ENCODE measurements around the gene PADI4.

The PADI4 gene

GRCh38 chr1:17282836-17283235 is 25.2 kb upstream of the PADI4 start:
- DNase-seq (ENCODE audit: low read depth, low spot score) = no peak

GRCh38 chr1:17286646-17287045 is 21.4 kb upstream of the PADI4 start:
- DNase-seq (ENCODE audit: low read depth, low spot score) = no peak

DNA sequence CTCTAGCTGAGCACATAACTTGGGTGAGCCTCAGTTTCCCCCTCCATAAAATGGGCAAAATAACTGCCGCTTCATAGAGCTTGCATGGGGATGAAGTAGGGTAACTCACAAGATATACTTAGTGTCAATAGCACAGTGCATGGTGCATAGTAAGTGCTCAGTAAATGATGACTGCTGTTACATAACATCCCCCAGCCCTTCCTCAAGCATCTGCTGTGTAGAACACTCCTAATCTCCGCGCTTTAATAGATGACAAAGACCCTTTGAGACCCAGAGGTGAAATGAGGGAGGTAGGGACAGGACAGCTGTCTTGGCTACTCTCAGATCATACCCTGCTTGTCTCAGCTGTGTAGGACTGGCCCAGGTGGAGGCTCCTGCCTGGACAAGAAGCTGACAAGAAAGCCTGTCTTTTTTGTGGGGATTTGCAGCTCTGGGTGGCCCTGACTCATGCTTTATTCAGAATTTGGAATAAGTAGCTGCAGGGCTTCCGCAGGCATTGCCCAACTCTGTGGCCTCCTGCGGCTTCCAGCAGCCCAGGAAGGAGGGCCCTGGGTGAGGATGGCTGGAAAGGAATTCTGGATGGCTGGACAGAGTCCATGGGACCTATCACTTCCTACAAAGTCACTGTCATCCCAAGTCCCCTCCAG is 20.7 kb upstream of the PADI4 start:
- no peak for DNase-seq (ENCODE audit: low read depth, low spot score)

GRCh38 chr1:17289721-17290120 is 18.3 kb upstream of the PADI4 start:
- DNase-seq (ENCODE audit: low read depth, low spot score) = no peak

- DNase-seq (ENCODE audit: low read depth, low spot score) = no peak
Observed at GRCh38 chr1:17290553-17290952, 17.4 kb upstream of the PADI4 start.

DNA sequence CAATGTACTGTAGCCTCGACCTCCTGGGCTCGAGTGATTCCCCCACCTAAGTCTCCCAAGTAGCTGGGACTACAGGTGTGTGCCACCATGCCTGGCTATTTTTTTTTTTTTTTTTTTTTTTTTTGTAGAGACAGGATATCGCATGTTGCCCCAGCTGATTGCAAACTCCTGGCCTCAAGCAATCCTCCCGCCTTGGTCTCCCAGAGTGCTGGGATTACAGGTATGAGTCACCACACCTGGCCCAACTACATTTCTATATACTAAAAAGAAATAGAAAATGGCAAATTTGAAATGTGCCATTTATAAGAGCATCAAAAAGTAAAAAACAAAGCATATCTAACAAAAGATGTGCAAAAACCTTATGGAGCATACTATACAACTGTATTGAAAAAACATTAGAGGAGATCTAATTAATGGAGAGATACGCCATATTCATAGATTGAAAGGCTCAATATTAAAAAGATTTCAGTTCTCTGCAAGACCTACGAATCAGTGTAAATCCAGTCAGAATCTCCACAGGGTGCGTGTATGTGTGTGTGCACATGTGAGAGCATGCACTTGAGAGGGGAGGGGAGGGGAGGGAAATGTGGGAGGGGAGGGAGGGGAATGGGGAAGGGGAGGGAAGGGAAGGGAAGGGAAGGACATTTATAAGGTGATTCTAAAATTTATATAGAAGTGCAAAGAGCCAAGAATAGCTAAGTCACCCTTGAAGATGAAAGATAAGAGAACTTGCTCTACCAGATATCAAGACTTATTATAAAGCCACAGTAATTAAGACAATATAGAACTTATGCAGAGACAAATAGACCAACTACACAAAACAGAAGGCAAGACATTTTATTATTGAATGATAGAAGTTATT is 15.5 kb upstream of the PADI4 start:
- DNase-seq (ENCODE audit: low read depth, low spot score) = no peak

DNA sequence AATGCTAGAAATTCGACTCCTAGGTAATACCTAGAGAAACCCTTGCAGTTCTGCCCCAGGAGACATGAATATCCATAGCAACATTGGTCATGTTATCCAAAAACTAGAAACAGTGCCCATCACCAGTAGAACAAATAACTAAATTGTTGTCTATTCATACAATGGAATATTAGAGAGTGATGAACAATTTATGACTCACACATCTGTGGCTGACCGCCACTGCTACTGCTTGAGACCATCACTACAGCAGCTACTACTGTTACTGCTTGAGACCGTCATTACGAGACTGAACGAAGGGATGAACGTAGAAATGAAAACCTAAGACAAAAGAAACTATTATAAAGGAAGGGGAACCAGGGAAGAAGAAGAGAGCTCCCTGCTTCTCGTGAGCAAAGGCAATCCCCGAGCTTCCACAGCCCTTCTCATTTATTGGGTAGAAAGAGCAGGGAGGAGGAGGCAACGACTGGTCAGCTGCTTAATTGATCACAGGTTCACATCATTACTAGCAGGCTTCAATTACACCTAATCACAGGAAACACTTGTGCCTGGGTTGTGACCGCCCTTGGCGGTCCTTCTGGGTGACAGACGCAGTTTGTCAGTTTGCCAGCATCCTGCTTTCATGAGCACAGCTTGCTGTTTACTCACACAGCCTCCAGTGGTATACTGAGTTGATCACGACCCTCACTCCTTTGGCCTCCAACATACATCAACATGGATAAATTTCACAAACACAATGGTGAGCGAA is 14.1 kb upstream of the PADI4 start:
- no peak for DNase-seq (ENCODE audit: low read depth, low spot score)

- no peak for DNase-seq (ENCODE audit: low read depth, low spot score)
Observed at GRCh38 chr1:17295292-17295691, 12.7 kb upstream of the PADI4 start.

GRCh38 chr1:17296086-17296485 is 11.9 kb upstream of the PADI4 start:
- DNase-seq (ENCODE audit: low read depth, low spot score) = no peak

GRCh38 chr1:17297991-17298390 is 10.0 kb upstream of the PADI4 start:
- DNase-seq (ENCODE audit: low read depth, low spot score) = no peak

- no peak for DNase-seq (ENCODE audit: low read depth, low spot score)
Observed at GRCh38 chr1:17301767-17302166, 6.2 kb upstream of the PADI4 start.

DNA sequence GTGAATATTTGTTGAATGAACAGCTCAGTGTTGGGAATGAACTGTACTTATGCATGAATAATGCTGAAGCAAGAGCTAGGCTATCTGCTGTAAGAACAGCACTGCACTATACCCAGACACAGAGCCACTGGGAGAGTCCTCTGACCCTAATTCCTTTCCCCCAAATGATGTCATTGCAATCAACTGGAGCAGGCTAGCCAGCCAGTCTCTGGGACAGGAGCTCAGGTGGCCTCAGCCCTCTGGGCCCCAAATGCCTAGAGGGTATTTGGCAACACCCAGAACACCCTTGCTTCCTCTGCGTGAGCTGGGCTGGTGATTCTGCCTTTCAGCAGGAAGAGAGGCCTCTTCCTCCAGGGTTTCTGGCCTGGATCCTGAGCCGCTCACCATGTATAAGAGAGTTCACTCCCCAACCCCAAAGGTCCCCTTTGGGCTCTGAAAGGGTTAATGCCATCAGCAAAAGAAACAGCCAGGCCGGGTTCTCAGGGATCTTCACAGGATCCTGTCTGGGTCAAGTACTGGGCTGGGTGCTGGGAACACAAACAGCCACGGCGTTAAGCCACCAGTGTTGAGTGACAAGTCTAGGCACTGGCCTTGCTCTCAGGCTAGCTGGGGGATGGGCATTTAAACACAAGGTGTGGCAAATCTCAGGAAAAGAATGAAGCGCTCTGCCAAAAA is 3.7 kb upstream of the PADI4 start:
- no peak for DNase-seq (ENCODE audit: low read depth, low spot score)

GRCh38 chr1:17304826-17305175 is 3.2 kb upstream of the PADI4 start:
- no peak for DNase-seq (ENCODE audit: low read depth, low spot score)

DNA sequence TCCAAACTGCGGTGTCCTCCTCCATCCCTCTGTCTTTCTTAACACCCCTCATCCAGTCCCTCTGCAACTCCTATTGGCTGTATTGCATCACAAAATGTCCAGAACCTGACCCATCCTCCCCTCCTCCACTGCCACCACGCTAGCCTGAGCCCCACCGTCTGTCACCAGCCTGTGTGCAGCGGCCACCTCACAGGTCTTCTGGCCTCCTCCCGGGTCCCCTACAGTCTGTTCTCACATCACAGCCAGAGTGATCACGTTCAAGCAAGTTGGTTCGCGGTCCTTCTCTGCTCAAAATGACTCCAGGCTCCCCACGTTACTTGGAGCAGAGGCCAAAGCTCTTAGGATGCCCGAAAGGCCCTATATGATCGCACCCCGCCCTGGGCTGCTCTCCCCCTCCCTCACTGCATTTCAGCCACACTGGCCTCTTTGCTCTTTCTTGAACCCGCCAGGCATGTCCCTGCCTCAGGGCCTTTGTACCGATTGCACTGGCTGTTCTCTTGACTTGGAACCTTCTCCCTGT is 2.4 kb upstream of the PADI4 start:
- no peak for DNase-seq (ENCODE audit: low read depth, low spot score)

- no peak for DNase-seq (ENCODE audit: low read depth, low spot score)
Observed at GRCh38 chr1:17306407-17306806, 1.6 kb upstream of the PADI4 start.

DNA sequence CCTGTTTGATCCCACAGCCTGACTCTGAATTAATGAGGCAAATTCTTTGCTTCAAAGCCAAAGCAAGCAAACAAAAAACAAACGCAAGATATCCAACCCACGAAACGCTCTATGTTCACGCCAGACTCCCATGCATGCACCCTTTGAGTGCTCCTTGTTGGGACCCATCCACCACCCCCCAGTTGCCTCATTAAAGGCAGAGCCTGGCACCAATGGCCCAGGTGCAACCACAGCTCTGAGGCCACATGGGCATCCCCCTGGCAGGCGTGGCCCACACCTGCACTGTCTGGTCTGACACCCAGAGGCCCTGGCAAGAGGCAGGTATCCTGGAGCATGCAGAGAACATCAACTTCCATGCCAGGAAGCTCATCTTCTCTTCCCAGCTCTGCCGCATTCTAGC is 1.1 kb upstream of the PADI4 start:
- no peak for DNase-seq (ENCODE audit: low read depth, low spot score)

DNA sequence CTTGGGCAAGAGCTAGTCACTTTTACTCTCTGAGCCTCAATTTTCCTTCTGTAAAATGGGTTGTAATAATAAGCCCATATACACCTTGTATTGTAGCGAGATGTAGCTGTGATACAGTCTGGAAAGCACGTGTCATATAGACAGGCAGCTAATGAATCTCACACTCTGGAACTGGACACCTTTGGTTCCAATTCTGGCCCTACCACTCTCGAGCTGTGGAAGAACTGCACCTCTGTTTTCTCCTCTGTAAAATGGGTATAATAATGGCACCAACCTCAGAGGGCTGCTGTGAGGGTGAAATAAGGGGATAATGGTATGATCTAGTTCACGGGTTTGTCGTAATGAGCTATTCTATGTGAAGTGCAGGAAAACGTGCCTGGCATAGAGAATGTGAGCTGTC is 668 bp upstream of the PADI4 start:
- no peak for DNase-seq (ENCODE audit: low read depth, low spot score)

GRCh38 chr1:17308593-17308992 is 596 bp downstream of the PADI4 start:
- DNase-seq (ENCODE audit: low read depth, low spot score) = no peak

DNA sequence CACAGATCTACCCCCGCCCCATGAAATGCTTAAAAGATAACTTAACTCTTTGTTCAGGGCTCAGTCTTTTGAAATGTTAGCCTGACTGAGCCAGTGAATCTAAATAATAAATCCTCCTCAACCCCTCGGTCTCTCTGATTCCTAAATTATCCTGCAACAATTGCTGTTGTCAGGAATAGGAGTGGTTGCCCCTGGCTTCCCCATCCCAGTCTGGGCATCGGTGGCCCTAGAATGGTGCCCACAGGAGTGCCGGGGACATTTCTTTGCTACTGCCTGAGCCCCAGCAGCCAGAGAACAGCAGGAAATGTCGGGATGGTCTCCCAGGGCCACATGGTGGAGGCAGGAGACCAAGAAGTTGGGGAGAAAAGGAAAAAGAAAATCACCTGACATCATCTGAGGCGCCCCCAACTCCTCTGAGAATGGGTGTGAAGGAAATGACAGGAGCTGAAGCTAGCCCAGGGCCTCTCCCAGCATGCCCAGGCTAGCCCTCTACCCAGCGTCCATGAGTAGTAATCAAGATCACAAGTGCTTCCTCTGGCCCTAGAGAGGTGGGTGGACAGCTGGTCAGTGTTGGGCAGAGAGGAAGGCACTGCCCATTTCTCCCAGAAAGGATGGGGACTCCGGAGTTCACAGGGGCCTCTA is 1.6 kb downstream of the PADI4 start:
- no peak for DNase-seq (ENCODE audit: low read depth, low spot score)

DNA sequence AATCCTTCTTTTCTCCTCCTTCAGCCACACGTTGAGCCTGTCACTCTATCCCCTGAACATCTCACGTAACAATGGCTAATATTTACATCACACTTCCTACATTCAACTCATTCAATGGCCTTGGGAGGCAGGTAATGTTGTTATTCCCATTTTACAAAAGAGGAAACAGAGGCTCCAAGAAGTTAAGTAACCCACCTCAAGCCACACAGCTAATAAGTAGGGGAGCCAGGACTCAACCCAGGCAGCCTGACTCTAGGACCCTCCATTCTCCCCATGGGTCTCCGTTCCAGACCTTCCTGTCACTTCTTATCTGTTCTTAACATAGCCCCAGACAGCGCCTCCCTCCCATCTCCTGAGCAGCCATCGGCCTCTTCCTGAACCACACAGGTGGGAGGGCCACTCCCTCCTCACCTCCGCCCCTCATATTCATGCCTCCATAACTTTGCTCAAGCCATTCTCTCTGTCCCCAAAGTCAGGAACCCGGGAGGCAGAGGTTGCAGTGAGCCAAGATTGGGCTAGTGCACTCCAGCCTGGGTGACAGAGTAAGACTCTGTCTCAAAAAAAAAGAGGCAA is 2.2 kb downstream of the PADI4 start:
- DNase-seq (ENCODE audit: low read depth, low spot score) = no peak

Data from iPS DF 19.7 (cell line).